ENCODE measurements around the gene MYMX. TPM values are rescaled to one million over a fixed set of nuclear protein-coding genes. Genes with fewer than 3 reads are reported as not detected.

Gene MYMX
- total RNA-seq, 1 experiment from 2014 or later, result not detected

GRCh38 chr6:44192428-44193041 lies 24.2 kb upstream of the MYMX start:
- peak overlapping the region; percentile 56 for H2AFZ ChIP-seq (ENCODE audit: low read depth, low read length, poor library complexity, severe bottlenecking)
- BruUV-seq (replicated peaks), result no TSS peak
- POLR2A ChIA-PET, result interaction anchor here (1.5 to 1.9 kb wide), 2 partner anchors 20 to 54 kb away, joined by 3 to 6 read pairs; partner anchors contain the start of gene HSP90AB1

More at GRCh38 chr6:44192428-44193041, 24.2 kb upstream of the MYMX start:
- ATAC-seq (peak; percentile 87), DNase-seq (ENCODE audit: low read depth, low spot score) (no peak)
- no peak overlapping the region for H3K4me3 ChIP-seq (replicated peaks in 1 of 2; ENCODE audit: low read depth in 1 of 2, low read length in 2 of 2)
- no peaks in the 10 kb centered on the region for H3K79me2 ChIP-seq (ENCODE audit: insufficient read depth, low read length)
- H4K20me1 ChIP-seq (ENCODE audit: insufficient read depth), result no peaks in the 10 kb centered on the region
- TF ChIP-seq YY1 (IDR thresholded peaks at IDR 0.05; ENCODE audit: extremely low read depth, insufficient replicate concordance, low read depth, low read length), result no peak
- no peak for TF ChIP-seq ZFX (IDR thresholded peaks at IDR 0.05)
- no peak for TF ChIP-seq ZNF274 (IDR thresholded peaks at IDR 0.05; ENCODE audit: low read depth, low read length)
- TF ChIP-seq SP1 (IDR thresholded peaks at IDR 0.05; ENCODE audit: low read depth), result no peak
- TF ChIP-seq, protein P1, sequence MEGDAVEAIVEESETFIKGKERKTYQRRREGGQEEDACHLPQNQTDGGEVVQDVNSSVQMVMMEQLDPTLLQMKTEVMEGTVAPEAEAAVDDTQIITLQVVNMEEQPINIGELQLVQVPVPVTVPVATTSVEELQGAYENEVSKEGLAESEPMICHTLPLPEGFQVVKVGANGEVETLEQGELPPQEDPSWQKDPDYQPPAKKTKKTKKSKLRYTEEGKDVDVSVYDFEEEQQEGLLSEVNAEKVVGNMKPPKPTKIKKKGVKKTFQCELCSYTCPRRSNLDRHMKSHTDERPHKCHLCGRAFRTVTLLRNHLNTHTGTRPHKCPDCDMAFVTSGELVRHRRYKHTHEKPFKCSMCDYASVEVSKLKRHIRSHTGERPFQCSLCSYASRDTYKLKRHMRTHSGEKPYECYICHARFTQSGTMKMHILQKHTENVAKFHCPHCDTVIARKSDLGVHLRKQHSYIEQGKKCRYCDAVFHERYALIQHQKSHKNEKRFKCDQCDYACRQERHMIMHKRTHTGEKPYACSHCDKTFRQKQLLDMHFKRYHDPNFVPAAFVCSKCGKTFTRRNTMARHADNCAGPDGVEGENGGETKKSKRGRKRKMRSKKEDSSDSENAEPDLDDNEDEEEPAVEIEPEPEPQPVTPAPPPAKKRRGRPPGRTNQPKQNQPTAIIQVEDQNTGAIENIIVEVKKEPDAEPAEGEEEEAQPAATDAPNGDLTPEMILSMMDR (IDR thresholded peaks at IDR 0.05 in 2 of 3, conservative IDR thresholded peaks at IDR 0.05 in 1 of 3; ENCODE audit: borderline replicate concordance in 1 of 3, insufficient read depth in 1 of 3, low read depth in 2 of 3, low read length in 2 of 3), result no peak
- no peak for TF ChIP-seq POLR2AphosphoS5 (IDR thresholded peaks at IDR 0.05; ENCODE audit: low read depth, low read length)
- TF ChIP-seq EZH2phosphoT487 (IDR thresholded peaks at IDR 0.05; ENCODE audit: borderline replicate concordance), result no peak
- TF ChIP-seq MAX (IDR thresholded peaks at IDR 0.05), result no peak
- TF ChIP-seq ELF1 (IDR thresholded peaks at IDR 0.05; ENCODE audit: borderline replicate concordance, low read depth), result no peak
- TF ChIP-seq ATF3 (IDR thresholded peaks at IDR 0.05), result no peak
- TF ChIP-seq SIN3A (IDR thresholded peaks at IDR 0.05; ENCODE audit: low read depth), result no peak
- no peak for TF ChIP-seq CBX3 (IDR thresholded peaks at IDR 0.05; ENCODE audit: low read depth)
- TF ChIP-seq SRF (IDR thresholded peaks at IDR 0.05; ENCODE audit: low read depth), result no peak
- no peak for TF ChIP-seq EZH2 (IDR thresholded peaks at IDR 0.05)
- no peak for TF ChIP-seq POLR2A (IDR thresholded peaks at IDR 0.05; ENCODE audit: borderline replicate concordance, extremely low read depth, insufficient read depth, insufficient read length)
- TF ChIP-seq CEBPB (IDR thresholded peaks at IDR 0.05; ENCODE audit: low read depth), result no peak
- no peak for TF ChIP-seq RAD21 (IDR thresholded peaks at IDR 0.05; ENCODE audit: low read depth)
- no peaks in the 10 kb centered on the region for H3K9me2 ChIP-seq (ENCODE audit: insufficient read depth)
- ChIA-PET CTCF (interaction anchor here (1.2 kb wide), 2 partner anchors 17 to 45 kb away, joined by 3 read pairs; no protein-coding TSS in a partner anchor), RAD21 (ENCODE audit: low non-redundant PET in 1 of 2, low total read pairs in 2 of 2, uncharacterized antibody in 2 of 2, unreplicated experiment in 2 of 2) (no interaction called here)
- H3K4me1 ChIP-seq (ENCODE audit: control insufficient read depth in 1 of 2, insufficient read depth in 2 of 2, low read length in 2 of 2), result peaks cover 10 to 13% of the 10 kb centered on the region in 2 experiments; a peak in 3 of 4 replicates
- no peak overlapping the region for H3K9ac ChIP-seq (ENCODE audit: low read length)
- intact Hi-C loops (cut with micrococcal nuclease), result no loop called here
- H3K36me3 ChIP-seq (ENCODE audit: control insufficient read depth in 1 of 2, insufficient read depth in 2 of 2, low read length in 2 of 2), result no peaks in the 10 kb centered on the region
- no peaks in the 10 kb centered on the region for H3K9me3 ChIP-seq (ENCODE audit: control insufficient read depth in 1 of 2, insufficient read depth in 1 of 2, low read depth in 1 of 2, low read length in 2 of 2)
- no peak overlapping the region for H3K27ac ChIP-seq (ENCODE audit: low read depth, low read length)
- H3K4me2 ChIP-seq (ENCODE audit: low read length), result peak overlapping the region; percentile 17; the same call in 1 of the 2 replicates
- H3K27me3 ChIP-seq (ENCODE audit: insufficient read depth, low read length), result no peaks in the 10 kb centered on the region
